ENCODE data around the gene OR2A42.
"Not testable (repeated sequence)": the region's sequence is repeated elsewhere in the genome, so short reads cannot be mapped to it uniquely, and the experiment has no call there.

Gene OR2A42

DNA sequence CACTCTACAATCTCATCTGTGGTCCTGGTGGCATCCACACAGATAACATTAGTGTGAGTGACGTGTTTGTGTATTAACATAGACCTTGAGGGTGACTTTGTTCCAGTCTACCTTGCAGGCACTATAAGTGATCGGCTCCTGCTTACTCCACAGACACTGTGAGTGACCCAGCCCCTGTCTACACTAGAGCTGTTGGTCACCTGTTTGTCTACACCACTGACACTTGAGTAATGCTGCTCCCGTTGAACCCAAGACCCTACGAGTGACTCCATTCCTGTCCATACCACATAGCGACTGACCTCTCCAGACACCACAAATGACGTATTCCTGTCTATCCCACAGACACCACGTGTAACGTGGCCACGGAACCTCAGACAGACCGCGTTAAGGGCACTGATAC lies 45.6 kb downstream of the OR2A42 start:
- not testable (repeated sequence) for H3K27me3 ChIP-seq (ENCODE audit: control insufficient read depth in 1 of 2, insufficient read depth in 2 of 2, low read length in 2 of 2); H3K36me3 ChIP-seq (ENCODE audit: control insufficient read depth in 1 of 2, insufficient read depth in 2 of 2, low read length in 2 of 2); H3K9me3 ChIP-seq (ENCODE audit: control insufficient read depth in 1 of 2, low read length in 2 of 2); H3K4me3 ChIP-seq (ENCODE audit: low read depth in 1 of 2, low read length in 2 of 2); H3K9ac ChIP-seq (ENCODE audit: low read depth in 1 of 2, low read length in 2 of 2); H3K27ac ChIP-seq (ENCODE audit: low read depth, low read length); H3K4me1 ChIP-seq (ENCODE audit: control insufficient read depth in 1 of 2, insufficient read depth in 2 of 2, low read length in 2 of 2)

DNA sequence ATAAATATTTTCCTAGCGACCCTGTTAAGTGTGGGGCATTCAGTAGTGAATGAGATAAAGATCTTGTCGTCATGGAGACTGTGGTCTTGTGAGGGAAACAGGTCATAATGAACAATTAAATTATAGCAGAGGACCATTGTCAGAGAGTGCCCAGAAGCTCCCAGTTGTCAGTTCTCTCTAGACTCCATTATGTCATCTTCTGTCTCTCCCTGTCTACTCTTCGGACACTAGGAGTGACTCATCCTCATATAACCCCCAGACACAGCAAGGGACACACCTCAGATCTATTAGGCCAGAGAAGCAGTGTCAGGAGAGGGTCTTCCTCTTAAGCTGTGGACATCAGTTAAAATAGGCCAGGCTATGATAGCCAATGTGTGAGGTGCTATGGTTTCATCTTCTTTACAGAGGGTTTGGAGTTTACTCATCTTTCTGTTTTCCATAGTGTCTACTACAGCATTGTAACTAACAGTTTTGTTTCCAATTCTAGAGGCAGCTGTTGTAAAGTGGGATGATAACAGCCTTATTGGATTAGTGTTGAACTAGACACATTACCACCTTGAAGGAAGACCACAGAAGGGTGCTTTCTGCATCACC lies 50.7 kb downstream of the OR2A42 start:
- not testable (repeated sequence) for H3K36me3 ChIP-seq (ENCODE audit: control insufficient read depth in 1 of 2, insufficient read depth in 2 of 2, low read length in 2 of 2); H3K9ac ChIP-seq (ENCODE audit: low read depth in 1 of 2, low read length in 2 of 2); H3K27ac ChIP-seq (ENCODE audit: low read depth, low read length); H3K4me3 ChIP-seq (ENCODE audit: low read depth in 1 of 2, low read length in 2 of 2); H3K9me3 ChIP-seq (ENCODE audit: control insufficient read depth in 1 of 2, low read length in 2 of 2); H3K27me3 ChIP-seq (ENCODE audit: control insufficient read depth in 1 of 2, insufficient read depth in 2 of 2, low read length in 2 of 2); H3K4me1 ChIP-seq (ENCODE audit: control insufficient read depth in 1 of 2, insufficient read depth in 2 of 2, low read length in 2 of 2)

DNA sequence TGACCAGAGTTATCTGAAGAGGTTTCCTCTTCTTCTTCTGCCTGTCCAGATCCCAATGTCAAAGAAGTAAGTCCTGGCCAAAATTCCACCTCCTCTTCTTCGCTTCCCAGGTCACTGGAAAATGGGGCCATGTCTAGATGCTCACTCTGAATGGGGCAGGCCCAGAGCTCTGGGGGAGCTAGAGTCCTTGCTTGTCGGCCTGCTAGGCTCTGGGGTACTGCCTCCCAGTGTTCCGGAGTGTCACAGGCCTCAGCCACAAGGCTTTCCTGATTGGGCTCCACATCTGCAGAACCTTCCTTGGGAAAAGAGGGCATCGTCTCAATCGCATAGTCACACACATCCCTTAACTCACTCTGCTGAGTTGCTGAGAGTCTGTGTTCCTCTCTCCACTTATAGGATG lies 51.6 kb downstream of the OR2A42 start:
- not testable (repeated sequence) for H3K9me3 ChIP-seq (ENCODE audit: control insufficient read depth in 1 of 2, low read length in 2 of 2); H3K4me3 ChIP-seq (ENCODE audit: low read depth in 1 of 2, low read length in 2 of 2)

DNA sequence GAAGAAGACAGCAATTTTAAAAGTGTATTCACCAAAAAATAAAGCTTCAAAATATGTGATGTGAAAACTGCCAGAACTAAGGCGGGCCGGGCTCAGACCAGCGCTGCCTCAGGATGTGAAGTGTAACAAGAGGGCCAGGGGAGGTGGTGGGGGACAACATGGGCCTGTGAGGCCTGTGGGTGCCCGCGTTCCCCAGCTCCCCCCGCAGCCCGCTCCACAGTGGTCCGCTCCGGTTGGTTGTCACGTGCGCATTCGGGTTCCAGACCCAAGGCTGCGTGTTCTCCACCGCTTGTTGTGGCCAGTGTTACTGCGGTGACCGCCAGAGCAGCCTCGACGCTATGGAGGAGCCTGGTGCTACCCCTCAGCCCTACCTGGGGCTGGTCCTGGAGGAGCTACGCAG lies 56.2 kb downstream of the OR2A42 start, which contains the start of gene CTAGE4:
Gene CTAGE4 (plus strand): TSS at position 301 of the 400 bp plus-strand sequence. CDS start 38 bp downstream, at position 339.
- H3K9ac ChIP-seq (ENCODE audit: low read depth in 1 of 2, low read length in 2 of 2); H3K27ac ChIP-seq (ENCODE audit: low read depth, low read length); H3K27me3 ChIP-seq (ENCODE audit: control insufficient read depth in 1 of 2, insufficient read depth in 2 of 2, low read length in 2 of 2); H3K36me3 ChIP-seq (ENCODE audit: control insufficient read depth in 1 of 2, insufficient read depth in 2 of 2, low read length in 2 of 2); H3K4me3 ChIP-seq (ENCODE audit: low read depth in 1 of 2, low read length in 2 of 2); H3K9me3 ChIP-seq (ENCODE audit: control insufficient read depth in 1 of 2, low read length in 2 of 2); H3K4me1 ChIP-seq (ENCODE audit: control insufficient read depth in 1 of 2, insufficient read depth in 2 of 2, low read length in 2 of 2): not testable (repeated sequence)

More for the DNA sequence above, 51.6 kb downstream of the OR2A42 start:
- H3K4me1 ChIP-seq (ENCODE audit: control insufficient read depth in 1 of 2, insufficient read depth in 2 of 2, low read length in 2 of 2); H3K27me3 ChIP-seq (ENCODE audit: control insufficient read depth in 1 of 2, insufficient read depth in 2 of 2, low read length in 2 of 2); H3K27ac ChIP-seq (ENCODE audit: low read depth, low read length); H3K9ac ChIP-seq (ENCODE audit: low read depth in 1 of 2, low read length in 2 of 2); H3K36me3 ChIP-seq (ENCODE audit: control insufficient read depth in 1 of 2, insufficient read depth in 2 of 2, low read length in 2 of 2): not testable (repeated sequence)

DNA sequence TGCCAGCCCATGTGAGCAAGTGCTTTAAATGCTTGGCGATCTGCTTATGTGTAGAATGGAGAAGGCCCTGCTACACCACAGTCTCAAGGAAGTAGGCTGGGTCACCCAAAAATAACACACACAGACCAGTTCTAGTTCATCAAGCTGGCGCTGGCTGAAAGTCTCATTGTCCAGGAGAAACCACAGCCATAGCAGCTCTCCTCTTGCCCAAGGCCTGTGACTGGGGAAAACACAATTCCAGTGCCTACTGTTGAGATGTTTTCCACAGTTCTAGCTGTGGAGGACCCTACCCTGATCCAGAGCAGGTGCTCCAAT lies 60.3 kb downstream of the OR2A42 start:
- H3K4me3 ChIP-seq (ENCODE audit: low read depth in 1 of 2, low read length in 2 of 2); H3K36me3 ChIP-seq (ENCODE audit: control insufficient read depth in 1 of 2, insufficient read depth in 2 of 2, low read length in 2 of 2); H3K9me3 ChIP-seq (ENCODE audit: control insufficient read depth in 1 of 2, low read length in 2 of 2); H3K4me1 ChIP-seq (ENCODE audit: control insufficient read depth in 1 of 2, insufficient read depth in 2 of 2, low read length in 2 of 2); H3K27me3 ChIP-seq (ENCODE audit: control insufficient read depth in 1 of 2, insufficient read depth in 2 of 2, low read length in 2 of 2); H3K9ac ChIP-seq (ENCODE audit: low read depth in 1 of 2, low read length in 2 of 2); H3K27ac ChIP-seq (ENCODE audit: low read depth, low read length): not testable (repeated sequence)

DNA sequence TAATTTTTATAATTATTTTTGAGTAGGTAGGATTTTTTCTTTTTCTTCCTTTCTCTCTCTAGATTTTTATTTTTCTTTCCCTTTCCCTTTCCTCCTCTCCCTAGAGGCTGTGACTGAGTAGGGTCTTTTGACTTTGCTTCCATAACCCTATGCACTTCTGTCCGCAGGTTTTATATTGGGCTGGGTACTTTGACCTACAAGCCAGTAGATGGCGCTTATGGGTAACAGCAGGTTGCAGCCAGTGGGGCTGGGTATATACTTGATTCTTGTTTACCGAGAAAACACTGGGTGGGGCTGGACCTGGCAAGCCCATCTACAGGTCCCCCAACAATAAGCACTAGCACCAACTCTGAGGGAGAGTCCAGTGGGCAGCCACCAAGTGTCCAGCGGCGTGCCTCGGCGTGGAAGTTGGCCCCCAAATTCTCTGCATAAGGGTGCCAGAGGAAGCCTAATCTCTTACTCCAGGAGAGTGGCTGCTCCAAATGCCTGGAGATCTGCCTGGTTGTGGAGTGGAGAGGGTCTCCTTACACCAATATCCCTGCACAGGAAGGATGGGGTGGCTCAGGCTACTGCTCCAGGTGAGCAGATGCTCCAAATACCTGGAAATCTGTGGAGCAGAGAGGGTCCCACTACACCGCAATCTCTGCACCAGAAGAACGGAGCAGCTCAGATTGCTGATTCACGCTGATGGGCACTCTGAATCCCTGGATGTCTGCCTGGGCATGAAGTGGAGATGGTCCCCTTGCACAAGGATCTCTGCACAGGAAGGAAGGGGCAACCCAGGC lies 60.8 kb downstream of the OR2A42 start:
- not testable (repeated sequence) for H3K36me3 ChIP-seq (ENCODE audit: control insufficient read depth in 1 of 2, insufficient read depth in 2 of 2, low read length in 2 of 2); H3K9ac ChIP-seq (ENCODE audit: low read depth in 1 of 2, low read length in 2 of 2); H3K27ac ChIP-seq (ENCODE audit: low read depth, low read length); H3K27me3 ChIP-seq (ENCODE audit: control insufficient read depth in 1 of 2, insufficient read depth in 2 of 2, low read length in 2 of 2); H3K4me1 ChIP-seq (ENCODE audit: control insufficient read depth in 1 of 2, insufficient read depth in 2 of 2, low read length in 2 of 2); H3K4me3 ChIP-seq (ENCODE audit: low read depth in 1 of 2, low read length in 2 of 2); H3K9me3 ChIP-seq (ENCODE audit: control insufficient read depth in 1 of 2, low read length in 2 of 2)

Data from duodenal mucosa (tissue), 2 donors.